ENCODE data around the gene QRICH2. TPM values are rescaled to one million over a fixed set of nuclear protein-coding genes. Genes with fewer than 3 reads are reported as not detected.
A peak's percentile ranks its signal among the peaks of the same experiment; 100 is the strongest.

The QRICH2 gene
- total and polyA plus RNA-seq, 10 of the 15 experiments (the other 5 are each of a cell fraction or from before 2014, with no cell fraction given) = 0.04 to 0.72 (median 0.25) TPM

DNA sequence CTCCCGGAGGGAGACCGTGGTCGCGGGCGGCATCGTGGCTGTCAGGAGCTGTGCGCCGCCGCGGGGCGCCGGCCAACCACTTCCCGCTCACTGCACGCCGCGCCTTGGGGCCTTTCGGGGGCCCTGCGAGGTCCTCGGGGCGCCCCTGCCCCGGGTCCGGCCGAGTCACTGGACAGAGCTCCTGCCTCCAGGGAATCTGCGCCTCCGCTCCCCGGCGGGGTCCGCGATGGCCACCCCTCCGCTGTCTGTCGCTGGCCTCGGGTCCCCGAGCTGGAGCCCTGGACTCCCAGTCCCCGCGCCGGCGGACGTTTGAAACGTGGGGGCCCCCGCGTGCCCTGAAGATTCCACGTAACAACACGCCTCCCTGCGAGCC, at the start of gene QRICH2 (continued):
- TF ChIP-seq, protein P1, sequence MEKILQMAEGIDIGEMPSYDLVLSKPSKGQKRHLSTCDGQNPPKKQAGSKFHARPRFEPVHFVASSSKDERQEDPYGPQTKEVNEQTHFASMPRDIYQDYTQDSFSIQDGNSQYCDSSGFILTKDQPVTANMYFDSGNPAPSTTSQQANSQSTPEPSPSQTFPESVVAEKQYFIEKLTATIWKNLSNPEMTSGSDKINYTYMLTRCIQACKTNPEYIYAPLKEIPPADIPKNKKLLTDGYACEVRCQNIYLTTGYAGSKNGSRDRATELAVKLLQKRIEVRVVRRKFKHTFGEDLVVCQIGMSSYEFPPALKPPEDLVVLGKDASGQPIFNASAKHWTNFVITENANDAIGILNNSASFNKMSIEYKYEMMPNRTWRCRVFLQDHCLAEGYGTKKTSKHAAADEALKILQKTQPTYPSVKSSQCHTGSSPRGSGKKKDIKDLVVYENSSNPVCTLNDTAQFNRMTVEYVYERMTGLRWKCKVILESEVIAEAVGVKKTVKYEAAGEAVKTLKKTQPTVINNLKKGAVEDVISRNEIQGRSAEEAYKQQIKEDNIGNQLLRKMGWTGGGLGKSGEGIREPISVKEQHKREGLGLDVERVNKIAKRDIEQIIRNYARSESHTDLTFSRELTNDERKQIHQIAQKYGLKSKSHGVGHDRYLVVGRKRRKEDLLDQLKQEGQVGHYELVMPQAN (conservative IDR thresholded peaks at IDR 0.05) = no peak
- TF ChIP-seq MEF2B (IDR thresholded peaks at IDR 0.05; ENCODE audit: partially characterized antibody, poor library complexity, severe bottlenecking) (no peak), BACH1 (IDR thresholded peaks at IDR 0.05; ENCODE audit: borderline replicate concordance) (no peak), POLR2AphosphoS5 (IDR thresholded peaks at IDR 0.05; ENCODE audit: low read length) (no peak), ESRRA (IDR thresholded peaks at IDR 0.05; ENCODE audit: low read length) (no peak)

DNA sequence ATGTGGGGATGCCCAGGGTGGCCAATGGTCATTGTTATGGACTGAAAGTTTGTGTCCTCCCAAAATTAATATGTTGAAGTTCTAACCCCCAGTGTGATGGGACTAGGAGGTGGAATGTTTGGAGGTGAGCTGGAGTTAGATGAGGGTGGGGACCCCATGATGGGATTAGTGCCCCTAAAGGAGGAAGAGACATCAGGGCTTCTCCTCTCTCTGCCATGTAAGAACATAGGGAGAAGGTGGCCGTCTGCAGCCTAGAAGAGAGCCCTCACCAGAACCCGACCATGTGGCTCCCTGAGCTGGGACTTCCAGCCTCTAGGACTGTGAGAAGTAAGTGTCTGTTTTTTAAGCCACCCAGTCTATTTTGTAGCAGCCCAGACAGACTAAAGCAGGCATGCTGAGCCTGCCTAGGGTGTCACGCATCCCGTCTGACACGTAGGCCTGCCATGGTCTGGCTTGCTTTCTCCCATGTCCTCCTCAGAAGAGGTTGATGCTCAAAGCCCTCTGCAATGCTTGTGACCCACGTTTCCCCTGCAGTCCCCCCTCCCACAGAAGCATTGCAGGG, 49.6 kb upstream of the QRICH2 start:
- H3K4me3 ChIP-seq = no peak overlapping the region
- intact Hi-C loops (cut with micrococcal nuclease; ENCODE audit: unreplicated experiment) = no loop called here

More for the DNA sequence above, 49.6 kb upstream of the QRICH2 start:
- H3K4me2 ChIP-seq (ENCODE audit: control insufficient read depth, insufficient read depth) = peak overlapping the region; percentile 50; the same call in 1 of the 2 replicates
- no peaks in the 10 kb centered on the region for H3K36me3 ChIP-seq (ENCODE audit: control insufficient read depth in 2 of 2, insufficient read depth in 2 of 2, low read length in 1 of 2)
- TF ChIP-seq RBBP5 (conservative IDR thresholded peaks at IDR 0.05) = no peak
- TF ChIP-seq, protein P2, sequence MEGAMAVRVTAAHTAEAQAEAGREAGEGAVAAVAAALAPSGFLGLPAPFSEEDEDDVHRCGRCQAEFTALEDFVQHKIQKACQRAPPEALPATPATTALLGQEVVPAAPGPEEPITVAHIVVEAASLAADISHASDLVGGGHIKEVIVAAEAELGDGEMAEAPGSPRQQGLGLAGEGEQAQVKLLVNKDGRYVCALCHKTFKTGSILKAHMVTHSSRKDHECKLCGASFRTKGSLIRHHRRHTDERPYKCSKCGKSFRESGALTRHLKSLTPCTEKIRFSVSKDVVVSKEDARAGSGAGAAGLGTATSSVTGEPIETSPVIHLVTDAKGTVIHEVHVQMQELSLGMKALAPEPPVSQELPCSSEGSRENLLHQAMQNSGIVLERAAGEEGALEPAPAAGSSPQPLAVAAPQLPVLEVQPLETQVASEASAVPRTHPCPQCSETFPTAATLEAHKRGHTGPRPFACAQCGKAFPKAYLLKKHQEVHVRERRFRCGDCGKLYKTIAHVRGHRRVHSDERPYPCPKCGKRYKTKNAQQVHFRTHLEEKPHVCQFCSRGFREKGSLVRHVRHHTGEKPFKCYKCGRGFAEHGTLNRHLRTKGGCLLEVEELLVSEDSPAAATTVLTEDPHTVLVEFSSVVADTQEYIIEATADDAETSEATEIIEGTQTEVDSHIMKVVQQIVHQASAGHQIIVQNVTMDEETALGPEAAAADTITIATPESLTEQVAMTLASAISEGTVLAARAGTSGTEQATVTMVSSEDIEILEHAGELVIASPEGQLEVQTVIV (IDR thresholded peaks at IDR 0.05; ENCODE audit: borderline replicate concordance, partially characterized antibody) = no peak
- no peak for TF ChIP-seq NRF1 (conservative IDR thresholded peaks at IDR 0.05; ENCODE audit: low read depth, low read length)
- TF ChIP-seq TBL1XR1 (IDR thresholded peaks at IDR 0.05; ENCODE audit: low read depth, low read length) = no peak
- TF ChIP-seq ESRRA (IDR thresholded peaks at IDR 0.05; ENCODE audit: low read length) = no peak
- no peak for TF ChIP-seq POLR2A (IDR thresholded peaks at IDR 0.05; ENCODE audit: low read depth, low read length)
- no peak for TF ChIP-seq ZSCAN29 (IDR thresholded peaks at IDR 0.05)
- DNase-seq (ENCODE audit: low read depth, low spot score) (no peak), ATAC-seq (no peak), FAIRE-seq (no peak)
- no peak overlapping the region for H3K27ac ChIP-seq (ENCODE audit: control insufficient read depth, insufficient read depth)
- H3K9ac ChIP-seq (ENCODE audit: control insufficient read depth, insufficient read depth, low read length) = no peak overlapping the region
- H3K9me3 ChIP-seq (replicated peaks; ENCODE audit: control insufficient read depth, insufficient read depth, low read length) = no peaks in the 10 kb centered on the region
- ChIA-PET POLR2A (interaction anchor here (0.5 to 0.7 kb wide), 3 partner anchors 11 to 368 kb away, joined by 3 to 5 read pairs (median 4); no protein-coding TSS in a partner anchor), RAD21 (ENCODE audit: unreplicated experiment) (no interaction called here), CTCF (interaction anchor here (2.5 kb wide), 1 partner anchor 40 kb away, joined by 8 read pairs; no protein-coding TSS in a partner anchor), SMC1A (ENCODE audit: uncharacterized antibody, unreplicated experiment) (interaction anchor here (0.6 kb wide), 2 partner anchors 125 to 1437 kb away, joined by 3 read pairs; no protein-coding TSS in a partner anchor)
- 76% methylated on average over 6 of the region's 6 CpGs for WGBS (ENCODE audit: insufficient coverage, insufficient replicate concordance, low lambda C conversion rate, missing lambda C conversion rate)
- in situ Hi-C loops (cut with MboI) = no loop called here
- BruUV-seq (replicated peaks) = no TSS peak
- H4K20me1 ChIP-seq (ENCODE audit: control insufficient read depth, insufficient read depth) = no peaks in the 10 kb centered on the region
- no peaks in the 10 kb centered on the region; a peak in 1 of 4 replicates for H3K27me3 ChIP-seq (replicated peaks in 1 of 2; ENCODE audit: control insufficient read depth in 2 of 2, insufficient read depth in 2 of 2, low read length in 1 of 2)
- peaks cover 5% of the 10 kb centered on the region for H3K79me2 ChIP-seq (ENCODE audit: control insufficient read depth, insufficient read depth, low read length)
- H3K4me1 ChIP-seq (ENCODE audit: control insufficient read depth, insufficient read depth, low read length) = peaks cover 13% of the 10 kb centered on the region
- peak overlapping the region; percentile 75 for H2AFZ ChIP-seq (ENCODE audit: control insufficient read depth, low read depth, low read length)
